Spleen (tissue), 11 donors: ENCODE results near the gene BBOX1. TPM values are rescaled to one million over a fixed set of nuclear protein-coding genes. Genes with fewer than 3 reads are reported as not detected.

ENCODE experiments used
- DNase-seq: peaks from one replicate; pipeline ENCODE4 v3.0.0-alpha.2; 2020
- H3K27ac ChIP-seq, 8 donors: fragments of 200-600 bp; sonication (generic) in 7 of 8; 1 replicate in 4 of 8; 2 replicates in 4 of 8; pipeline versions ENCODE4 v1.5.0 to v1.8.0; 2016 to 2021; ENCODE audit warnings: inconsistent platforms in 4 of 8, mild to moderate bottlenecking in 4 of 8, moderate library complexity in 1 of 8
- H3K27me3 ChIP-seq, 7 donors: fragments of 200-600 bp; sonication (generic) in 6 of 7; replicated peaks in 1 of 7; 1 replicate in 4 of 7; 2 replicates in 3 of 7; pipeline versions ENCODE4 v1.5.0 to v1.8.0; 2016 to 2021; ENCODE audit warnings: inconsistent platforms in 3 of 7, mild to moderate bottlenecking in 1 of 7
- H3K36me3 ChIP-seq, 6 donors: fragments of 200-600 bp; sonication (generic) in 5 of 6; 1 replicate in 4 of 6; 2 replicates in 2 of 6; pipeline versions ENCODE4 v1.5.0 to v1.8.0; 2016 to 2021; ENCODE audit warnings: inconsistent platforms in 2 of 6
- H3K4me1 ChIP-seq, 6 donors: fragments of 200-600 bp; sonication (generic) in 5 of 6; 1 replicate in 3 of 6; 2 replicates in 3 of 6; pipeline versions ENCODE4 v1.5.0 to v1.8.0; 2016 to 2021; ENCODE audit warnings: inconsistent platforms in 3 of 6
- H3K4me3 ChIP-seq, 8 donors: fragments of 200-600 bp; sonication (generic) in 7 of 8; 1 replicate in 4 of 8; 2 replicates in 4 of 8; pipeline versions ENCODE4 v1.5.0 to v1.8.0; 2016 to 2021; ENCODE audit warnings: inconsistent platforms in 4 of 8, mild to moderate bottlenecking in 4 of 8, moderate library complexity in 2 of 8
- H3K9me3 ChIP-seq, 8 donors: fragments of 200-600 bp; sonication (generic) in 7 of 8; 1 replicate in 4 of 8; 2 replicates in 4 of 8; pipeline versions ENCODE4 v1.5.0 to v1.8.0; 2016 to 2021; ENCODE audit warnings: inconsistent platforms in 4 of 8
- CTCF ChIP-seq, 11 experiments: fragments of 200-600 bp in 7 of 11; fragments of 450-650 bp in 4 of 11; sonication (generic) in 4 of 11; IDR thresholded peaks in 8 of 11; conservative IDR thresholded peaks in 3 of 11; 1 replicate in 7 of 11; 2 replicates in 4 of 11; pipeline versions ENCODE4 v1.4.0 to v1.8.0; 2016 to 2021; ENCODE audit warnings: antibody characterized with exemption in 11 of 11, inconsistent platforms in 4 of 11, mild to moderate bottlenecking in 1 of 11
- POLR2A ChIP-seq, 3 donors: fragments of 450-650 bp; IDR thresholded peaks; one replicate each; pipeline ENCODE4 v1.5.1; 2017; ENCODE audit warnings: antibody characterized with exemption in 3 of 3, mild to moderate bottlenecking in 1 of 3
- POLR2AphosphoS5 ChIP-seq, 3 donors: sonication (generic); formaldehyde crosslinking; IDR thresholded peaks; one replicate each; pipeline ENCODE4 v1.5.1; 2017; ENCODE audit warnings: antibody characterized with exemption in 3 of 3
- WGBS, 5 donors: extraction: QIAGEN DNeasy Blood & Tissue Kit in 3 of 5; methylation state at CpG; one replicate each; pipeline versions ENCODE4 v1.1.5 to v1.1.7; 2013 to 2018; 5-methylcytosine and 5-hydroxymethylcytosine counted together
- intact Hi-C: fragments of 100-400 bp; cut with DNase I; formaldehyde crosslinking; loops from one replicate; pipeline ENCODE4 v1.15.0; 2023; ENCODE audit warnings: low total_unique reads
- polyA plus RNA-seq, 3 donors: library from polyadenylated mRNA; stranded (reverse); fragments of 200-250 nt; gene quantifications; one replicate each; pipeline ENCODE4 v1.2.1, GENCODE V29; 2013
- total RNA-seq, 7 donors: library from RNA; depleted of rRNA in 3 of 7; stranded (reverse); fragments of >200 nt in 3 of 7; fragmentation: NEBNext Ultra II Directional in 4 of 7; extraction: Animal tissue kit (Norgen Biotek cat#: 25700) in 4 of 7; gene quantifications; one replicate each; pipeline versions ENCODE4 v1.1.0 to v1.2.1, GENCODE V29; 2016 to 2021
- donor health status: healthy with polysubstance abuse.
- donor health status: DM: no; HTN: no; CAD: no; lungs with moderate emphysema.
- donor health status: DM: no; HTN: no; CAD: no.
- donor health status: Bipolar disorder and iron deficiency.
- donor health status: healthy.
- donor health status: DM: no; HTN: no; CAD: no.
- donor health status: DM: yes; HTN: yes; CAD: no.

The BBOX1 gene
- total and polyA plus RNA-seq, 10 donors: not detected

- H3K4me1 ChIP-seq: no peaks in the 10 kb centered on the region
- H3K36me3 ChIP-seq: no peaks in the 10 kb centered on the region
- TF ChIP-seq CTCF (IDR thresholded peaks at IDR 0.05 in 8 of 11, conservative IDR thresholded peaks at IDR 0.05 in 3 of 11): no peak
- TF ChIP-seq POLR2AphosphoS5 (IDR thresholded peaks at IDR 0.05): no peak
- no peak for TF ChIP-seq POLR2A (IDR thresholded peaks at IDR 0.05)
- WGBS, 5 donors: 73 to 91% (median 82%) methylated on average over 2 of the region's 2 CpGs
- no peak overlapping the region for H3K4me3 ChIP-seq
- no peak overlapping the region for H3K27ac ChIP-seq
- intact Hi-C loops: no loop called here
- peaks cover 0 to 57% (median 39%) of the 10 kb centered on the region in 8 donors for H3K9me3 ChIP-seq
- H3K27me3 ChIP-seq: no peaks in the 10 kb centered on the region
- no peak for DNase-seq
Measured at GRCh38 chr11:27041141-27041899, 705 bp downstream of the BBOX1 start.

GRCh38 chr11:27046956-27047355, 6.3 kb downstream of the BBOX1 start:
- no peaks in the 10 kb centered on the region for H3K4me1 ChIP-seq
- H3K36me3 ChIP-seq: no peaks in the 10 kb centered on the region
- 68 to 90% (median 81%) methylated on average over 2 of the region's 2 CpGs for WGBS, 5 donors
- no peak overlapping the region for H3K27ac ChIP-seq
- DNase-seq: no peak
- H3K9me3 ChIP-seq: peaks cover 0 to 47% (median 34%) of the 10 kb centered on the region in 8 donors
- H3K27me3 ChIP-seq: no peaks in the 10 kb centered on the region
- no peak overlapping the region for H3K4me3 ChIP-seq
- TF ChIP-seq POLR2A (IDR thresholded peaks at IDR 0.05) (no peak), POLR2AphosphoS5 (IDR thresholded peaks at IDR 0.05) (no peak), CTCF (IDR thresholded peaks at IDR 0.05 in 8 of 11, conservative IDR thresholded peaks at IDR 0.05 in 3 of 11) (no peak)
- intact Hi-C loops: no loop called here

GRCh38 chr11:27052668-27053067, 12.1 kb downstream of the BBOX1 start:
- peaks cover 0 to 21% (median 19%) of the 10 kb centered on the region in 8 donors for H3K9me3 ChIP-seq
- H3K36me3 ChIP-seq: no peaks in the 10 kb centered on the region
- H3K4me1 ChIP-seq: no peaks in the 10 kb centered on the region
- 72 to 93% (median 74%) methylated on average over 1 of the region's 1 CpG for WGBS, 5 donors
- TF ChIP-seq POLR2AphosphoS5 (IDR thresholded peaks at IDR 0.05) (no peak), POLR2A (IDR thresholded peaks at IDR 0.05) (no peak), CTCF (IDR thresholded peaks at IDR 0.05 in 8 of 11, conservative IDR thresholded peaks at IDR 0.05 in 3 of 11) (no peak)
- H3K27ac ChIP-seq: peak overlapping the region in 1 of 8 donors; percentile 17
- H3K27me3 ChIP-seq: no peaks in the 10 kb centered on the region
- intact Hi-C loops: no loop called here
- no peak overlapping the region for H3K4me3 ChIP-seq
- DNase-seq: no peak

- Histone ChIP-seq H3K9me3 (peaks cover 0 to 19% (median 11%) of the 10 kb centered on the region in 8 donors), H3K4me1 (no peaks in the 10 kb centered on the region), H3K27me3 (no peaks in the 10 kb centered on the region), H3K4me3 (no peak overlapping the region), H3K36me3 (no peaks in the 10 kb centered on the region), H3K27ac (no peak overlapping the region)
- no peak for DNase-seq
- intact Hi-C loops: no loop called here
- TF ChIP-seq POLR2AphosphoS5 (IDR thresholded peaks at IDR 0.05): no peak
- no peak for TF ChIP-seq POLR2A (IDR thresholded peaks at IDR 0.05)
- no peak for TF ChIP-seq CTCF (IDR thresholded peaks at IDR 0.05 in 8 of 11, conservative IDR thresholded peaks at IDR 0.05 in 3 of 11)
- WGBS, 5 donors: 75 to 78% (median 76%) methylated on average over 6 of the region's 6 CpGs
Measured at GRCh38 chr11:27055065-27055682, 14.6 kb downstream of the BBOX1 start.
